Neural progenitor cell (in vitro differentiated cells): ENCODE measurements around the gene CTNNBL1. TPM values are rescaled to one million over a fixed set of nuclear protein-coding genes. Genes with fewer than 3 reads are reported as not detected.

Source experiments
- DNase-seq: peaks from one replicate; pipeline ENCODE4 v3.0.0-alpha.2; 2016; ENCODE audit warnings: low spot score
- H2AFZ ChIP-seq: fragments of 200-600 bp; sonication (generic); replicated peaks from 2 replicates; pipeline ENCODE4 v1.6.1; 2016; ENCODE audit warnings: antibody characterized with exemption
- H3F3A ChIP-seq: fragments of 200-600 bp; sonication (generic); 2 replicates; pipeline ENCODE4 v1.6.1; 2016; ENCODE audit warnings: antibody characterized with exemption, low read depth
- H3K27ac ChIP-seq: fragments of 200-600 bp; sonication (generic); 2 replicates; pipeline ENCODE4 v1.5.1; 2016; ENCODE audit warnings: mild to moderate bottlenecking
- H3K27me3 ChIP-seq: fragments of 200-600 bp; sonication (generic); 2 replicates; pipeline ENCODE4 v1.6.1; 2016; ENCODE audit warnings: mild to moderate bottlenecking, moderate library complexity
- H3K36me3 ChIP-seq: fragments of 200-600 bp; sonication (generic); 2 replicates; pipeline ENCODE4 v1.5.1; 2016
- H3K4me1 ChIP-seq: fragments of 200-600 bp; sonication (generic); 2 replicates; pipeline ENCODE4 v1.6.1; 2016; ENCODE audit warnings: mixed run types
- H3K4me2 ChIP-seq: fragments of 200-600 bp; sonication (generic); 2 replicates; pipeline ENCODE4 v1.6.1; 2016
- H3K4me3 ChIP-seq: fragments of 200-600 bp; sonication (generic); 2 replicates; pipeline ENCODE4 v1.5.1; 2016
- H3K79me2 ChIP-seq: fragments of 200-600 bp; sonication (generic); 2 replicates; pipeline ENCODE4 v1.6.1; 2016; ENCODE audit warnings: low read depth
- H3K9ac ChIP-seq: fragments of 200-600 bp; sonication (generic); 2 replicates; pipeline ENCODE4 v1.6.1; 2016
- H3K9me3 ChIP-seq: fragments of 200-600 bp; sonication (generic); 2 replicates; pipeline ENCODE4 v1.5.1; 2016; ENCODE audit warnings: low read depth
- H4K20me1 ChIP-seq: fragments of 200-600 bp; sonication (generic); 2 replicates; pipeline ENCODE4 v1.6.1; 2016; ENCODE audit warnings: low read depth
- H3K27ac Mint-ChIP-seq: 3 replicates; pipeline ENCODE4 v1.8.0; 2021; ENCODE audit warnings: mixed read lengths
- H3K27me3 Mint-ChIP-seq: 2 replicates; pipeline ENCODE4 v1.8.0; 2022; ENCODE audit warnings: low read depth, mild to moderate bottlenecking, inconsistent platforms, moderate library complexity, mixed read lengths; ENCODE audit not compliant: insufficient read depth
- H3K36me3 Mint-ChIP-seq: 3 replicates; pipeline ENCODE4 v1.8.0; 2021; ENCODE audit warnings: mixed read lengths
- H3K4me1 Mint-ChIP-seq: 3 replicates; pipeline ENCODE4 v1.8.0; 2021; ENCODE audit warnings: mixed read lengths
- H3K4me3 Mint-ChIP-seq: 3 replicates; pipeline ENCODE4 v1.8.0; 2021; ENCODE audit warnings: mild to moderate bottlenecking, moderate library complexity, mixed read lengths
- H3K9me3 Mint-ChIP-seq: 3 replicates; pipeline ENCODE4 v1.8.0; 2020; ENCODE audit warnings: mixed read lengths
- CTCF ChIP-seq: fragments of 200-600 bp; sonication (generic); IDR thresholded peaks from 2 replicates; pipeline ENCODE4 v1.5.1; 2017; ENCODE audit warnings: antibody characterized with exemption, mild to moderate bottlenecking
- EZH2 ChIP-seq: fragments of 200-600 bp; sonication (generic); IDR thresholded peaks from 2 replicates; pipeline ENCODE4 v1.6.1; 2017; ENCODE audit warnings: antibody characterized with exemption, mild to moderate bottlenecking, moderate library complexity
- EZH2phosphoT487 ChIP-seq: fragments of 200-600 bp; sonication (generic); IDR thresholded peaks from 2 replicates; pipeline ENCODE4 v1.6.1; 2017; ENCODE audit warnings: antibody characterized with exemption
- total RNA-seq: library from RNA; depleted of rRNA; stranded (reverse); fragments of >200 nt; gene quantifications from 2 replicates; pipeline ENCODE4 v1.2.3, GENCODE V29; 2015; ENCODE audit warnings: low replicate concordance

Gene CTNNBL1
- total RNA-seq, 1 donor from 2014 or later, result 54.5 TPM

GRCh38 chr20:37749218-37749617 lies 55.4 kb downstream of the CTNNBL1 start:
- Mint-ChIP-seq H3K4me3 (no peak overlapping the region), H3K9me3 (no peaks in the 10 kb centered on the region), H3K4me1 (peaks cover 9% of the 10 kb centered on the region), H3K36me3 (peaks cover 26% of the 10 kb centered on the region), H3K27ac (no peak overlapping the region), H3K27me3 (no peaks in the 10 kb centered on the region)
- no peaks in the 10 kb centered on the region for H3K27me3 ChIP-seq
- H3K9me3 ChIP-seq, result no peaks in the 10 kb centered on the region
- H3K79me2 ChIP-seq, result no peaks in the 10 kb centered on the region
- peaks cover 21% of the 10 kb centered on the region for H3K4me1 ChIP-seq
- no peak for DNase-seq
- no peak overlapping the region for H3K4me2 ChIP-seq
- H3K36me3 ChIP-seq, result no peaks in the 10 kb centered on the region
- H2AFZ ChIP-seq, result no peak overlapping the region
- no peak overlapping the region for H3K9ac ChIP-seq
- no peak overlapping the region for H3K4me3 ChIP-seq
- TF ChIP-seq EZH2phosphoT487, result no peak
- no peak for TF ChIP-seq CTCF
- H3F3A ChIP-seq, result peaks cover 6% of the 10 kb centered on the region
- no peaks in the 10 kb centered on the region for H4K20me1 ChIP-seq
- H3K27ac ChIP-seq, result no peak overlapping the region

GRCh38 chr20:37749620-37750403 lies 56.0 kb downstream of the CTNNBL1 start:
- Mint-ChIP-seq H3K9me3 (no peaks in the 10 kb centered on the region), H3K4me3 (no peak overlapping the region), H3K27ac (no peak overlapping the region), H3K36me3 (peaks cover 26% of the 10 kb centered on the region), H3K4me1 (peaks cover 7% of the 10 kb centered on the region), H3K27me3 (no peaks in the 10 kb centered on the region)
- H3K27me3 ChIP-seq, result no peaks in the 10 kb centered on the region
- TF ChIP-seq EZH2, result no peak
- no peak for TF ChIP-seq CTCF
- no peak for TF ChIP-seq EZH2phosphoT487
- no peak overlapping the region for H3K9ac ChIP-seq
- H3K9me3 ChIP-seq, result no peaks in the 10 kb centered on the region
- no peak overlapping the region for H3K4me2 ChIP-seq
- no peaks in the 10 kb centered on the region for H4K20me1 ChIP-seq
- no peak overlapping the region for H2AFZ ChIP-seq
- H3K36me3 ChIP-seq, result no peaks in the 10 kb centered on the region
- peaks cover 15% of the 10 kb centered on the region for H3K4me1 ChIP-seq
- H3K79me2 ChIP-seq, result no peaks in the 10 kb centered on the region
- no peak overlapping the region for H3K4me3 ChIP-seq
- H3F3A ChIP-seq, result peaks cover 6% of the 10 kb centered on the region
- H3K27ac ChIP-seq, result peak overlapping the region; percentile 5
- DNase-seq, result peak; percentile 15

DNA sequence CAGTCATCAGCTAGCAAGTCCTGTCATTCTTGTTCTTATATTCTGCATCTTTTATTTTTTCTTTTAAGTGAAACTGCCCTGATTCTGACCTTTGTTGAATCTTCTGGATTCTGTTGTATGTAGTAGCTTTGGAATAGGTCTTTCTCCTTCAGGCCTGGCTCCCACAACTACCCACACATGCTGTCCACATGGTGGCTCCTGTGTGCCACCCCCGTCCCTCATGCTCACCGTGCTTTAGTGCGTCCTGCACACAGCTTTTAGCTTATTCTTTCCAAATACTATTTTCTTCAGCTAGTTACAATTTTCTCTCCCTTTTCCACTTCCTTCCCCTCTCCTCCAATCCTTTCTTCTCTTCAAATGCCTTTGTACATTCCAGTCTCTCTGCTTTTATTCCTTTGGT lies 61.8 kb downstream of the CTNNBL1 start:
- H3F3A ChIP-seq, result peaks cover 24% of the 10 kb centered on the region
- H3K4me3 Mint-ChIP-seq, result no peak overlapping the region
- peaks cover 5% of the 10 kb centered on the region for H4K20me1 ChIP-seq
- H3K27me3 ChIP-seq, result no peaks in the 10 kb centered on the region
- H3K4me1 ChIP-seq, result peaks cover 25% of the 10 kb centered on the region
- H3K4me2 ChIP-seq, result no peak overlapping the region
- peaks cover 18% of the 10 kb centered on the region for H3K4me1 Mint-ChIP-seq
- no peaks in the 10 kb centered on the region for H3K9me3 ChIP-seq
- H3K27ac Mint-ChIP-seq, result no peak overlapping the region
- H2AFZ ChIP-seq, result no peak overlapping the region
- H3K27me3 Mint-ChIP-seq, result no peaks in the 10 kb centered on the region
- H3K9ac ChIP-seq, result peak overlapping the region; percentile 10
- no peaks in the 10 kb centered on the region for H3K9me3 Mint-ChIP-seq
- H3K79me2 ChIP-seq, result no peaks in the 10 kb centered on the region
- peaks cover 12% of the 10 kb centered on the region for H3K36me3 Mint-ChIP-seq
- peak; percentile 22 for DNase-seq
- no peak overlapping the region for H3K4me3 ChIP-seq
- TF ChIP-seq CTCF, result peak; percentile 35
- no peak for TF ChIP-seq EZH2phosphoT487
- H3K27ac ChIP-seq, result no peak overlapping the region
- no peaks in the 10 kb centered on the region for H3K36me3 ChIP-seq
